GM23248 (cell line): ENCODE measurements around the gene IL4R. TPM values are rescaled to one million over a fixed set of nuclear protein-coding genes. Genes with fewer than 3 reads are reported as not detected.
A peak's percentile ranks its signal among the peaks of the same experiment; 100 is the strongest.

Experiments
- DNase-seq: peaks from one replicate; pipeline ENCODE4 v3.0.0-alpha.2; 2015
- H2AFZ ChIP-seq: fragments of 200-600 bp; sonication (generic); 2 replicates; pipeline ENCODE4 v1.6.1; 2016; ENCODE audit warnings: antibody characterized with exemption
- H3F3A ChIP-seq: fragments of 200-600 bp; sonication (generic); 2 replicates; pipeline ENCODE4 v1.6.1; 2016; ENCODE audit warnings: mild to moderate bottlenecking, antibody characterized with exemption, mixed run types; ENCODE audit not compliant: insufficient read depth
- H3K27ac ChIP-seq: fragments of 200-600 bp; sonication (generic); 2 replicates; pipeline ENCODE4 v1.5.1; 2016; ENCODE audit warnings: mild to moderate bottlenecking
- H3K27me3 ChIP-seq: fragments of 200-600 bp; sonication (generic); replicated peaks from 2 replicates; pipeline ENCODE4 v1.6.1; 2016; ENCODE audit warnings: mild to moderate bottlenecking; ENCODE audit not compliant: insufficient read depth
- H3K36me3 ChIP-seq: fragments of 200-600 bp; sonication (generic); 2 replicates; pipeline ENCODE4 v1.6.1; 2016; ENCODE audit warnings: low read depth, mild to moderate bottlenecking
- H3K4me1 ChIP-seq: fragments of 200-600 bp; sonication (generic); 2 replicates; pipeline ENCODE4 v1.6.1; 2016; ENCODE audit warnings: mild to moderate bottlenecking; ENCODE audit not compliant: insufficient read depth
- H3K4me2 ChIP-seq: fragments of 200-600 bp; sonication (generic); one replicate; pipeline ENCODE4 v1.6.1; 2016; ENCODE audit warnings: mild to moderate bottlenecking; ENCODE audit not compliant: unreplicated experiment
- H3K4me3 ChIP-seq: fragments of 200-600 bp; sonication (generic); 2 replicates; pipeline ENCODE4 v1.5.1; 2016; ENCODE audit warnings: mild to moderate bottlenecking
- H3K79me2 ChIP-seq: fragments of 200-600 bp; sonication (generic); 2 replicates; pipeline ENCODE4 v1.6.1; 2016; ENCODE audit warnings: mild to moderate bottlenecking; ENCODE audit not compliant: insufficient read depth
- H3K9ac ChIP-seq: fragments of 200-600 bp; sonication (generic); 2 replicates; pipeline ENCODE4 v1.6.1; 2016; ENCODE audit warnings: mild to moderate bottlenecking
- H3K9me2 ChIP-seq: fragments of 200-600 bp; sonication (generic); 2 replicates; pipeline ENCODE4 v1.6.1; 2016; ENCODE audit warnings: mixed run types, mild to moderate bottlenecking, moderate library complexity; ENCODE audit not compliant: insufficient read depth
- H3K9me3 ChIP-seq: fragments of 200-600 bp; sonication (generic); one replicate; pipeline ENCODE4 v1.6.1; 2017; ENCODE audit warnings: low read depth
- H4K20me1 ChIP-seq: fragments of 200-600 bp; sonication (generic); 2 replicates; pipeline ENCODE4 v1.6.0; 2016; ENCODE audit not compliant: insufficient read depth
- EZH2 ChIP-seq: fragments of 200-600 bp; sonication (generic); IDR thresholded peaks from 2 replicates; pipeline ENCODE4 v1.6.1; 2018; ENCODE audit warnings: antibody characterized with exemption, mild to moderate bottlenecking; ENCODE audit not compliant: insufficient read depth, poor library complexity, severe bottlenecking
- EZH2phosphoT487 ChIP-seq: fragments of 200-600 bp; sonication (generic); IDR thresholded peaks from 2 replicates; pipeline ENCODE4 v1.6.1; 2018; ENCODE audit warnings: antibody characterized with exemption, moderate library complexity, mild to moderate bottlenecking, low read depth; ENCODE audit not compliant: insufficient read depth
- WGBS, 2 experiments: methylation state at CpG; one replicate each; pipeline ENCODE4 v1.1.6; 2015 to 2017; ENCODE audit warnings: low lambda C conversion rate in 2 of 2, low coverage in 1 of 2; ENCODE audit errors: missing lambda C conversion rate in 2 of 2; 5-methylcytosine and 5-hydroxymethylcytosine counted together
- in situ Hi-C: fragments of 300-500 bp; cut with MboI; formaldehyde crosslinking; loops from 2 replicates; pipeline ENCODE4 v1.15.0; 2020
- polyA plus RNA-seq: library from polyadenylated mRNA; unstranded; fragments of >200 nt; fragmentation: Nextera tagmentation; extraction: Ambion mirVana; gene quantifications from 2 replicates; pipeline ENCODE4 v1.2.1, GENCODE V29; 2016
- total RNA-seq: library from RNA; depleted of rRNA; stranded (reverse); fragments of >200 nt; shearing (Covaris generic); gene quantifications from 2 replicates; pipeline ENCODE4 v1.2.3, GENCODE V29; 2014

IL4R gene
- total and polyA plus RNA-seq, 2 experiments from 2014 or later: 11.7 to 17.7 TPM

DNA sequence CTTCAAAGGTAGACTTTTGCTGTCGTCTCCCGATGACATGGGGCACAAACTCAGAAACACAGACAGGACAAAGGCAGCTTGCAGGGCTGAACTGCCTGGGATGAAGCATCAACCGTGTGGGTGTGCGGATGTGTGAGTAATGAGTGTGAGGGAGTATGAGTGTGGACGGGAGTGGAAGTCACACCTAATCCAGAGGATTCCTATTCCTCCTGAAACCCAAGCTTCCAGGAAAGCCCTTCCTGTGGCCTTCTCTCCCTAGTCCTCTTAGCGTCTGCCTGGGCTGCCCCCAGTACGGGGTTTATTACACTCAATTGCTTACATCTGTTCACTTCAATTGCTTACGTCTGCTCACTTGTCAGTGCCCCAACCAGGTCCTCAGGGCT lies 2.3 kb upstream of the IL4R start:
- Histone ChIP-seq H3K79me2 (peaks cover 21% of the 10 kb centered on the region), H2AFZ (no peak overlapping the region), H3K27me3 (no peaks in the 10 kb centered on the region), H3K36me3 (no peaks in the 10 kb centered on the region), H3K9me3 (no peaks in the 10 kb centered on the region), H3K9me2 (no peaks in the 10 kb centered on the region), H3K4me1 (peaks cover 22% of the 10 kb centered on the region), H4K20me1 (no peaks in the 10 kb centered on the region), H3K27ac (no peak overlapping the region), H3F3A (peaks cover 29% of the 10 kb centered on the region), H3K4me3 (no peak overlapping the region), H3K9ac (no peak overlapping the region), H3K4me2 (no peak overlapping the region)
- no peak for TF ChIP-seq EZH2phosphoT487
- no peak for TF ChIP-seq EZH2
- in situ Hi-C loops: no loop called here
- 56 to 62% methylated on average over 8 of the region's 8 CpGs for WGBS, 2 experiments
- DNase-seq: peak; percentile 57

DNA sequence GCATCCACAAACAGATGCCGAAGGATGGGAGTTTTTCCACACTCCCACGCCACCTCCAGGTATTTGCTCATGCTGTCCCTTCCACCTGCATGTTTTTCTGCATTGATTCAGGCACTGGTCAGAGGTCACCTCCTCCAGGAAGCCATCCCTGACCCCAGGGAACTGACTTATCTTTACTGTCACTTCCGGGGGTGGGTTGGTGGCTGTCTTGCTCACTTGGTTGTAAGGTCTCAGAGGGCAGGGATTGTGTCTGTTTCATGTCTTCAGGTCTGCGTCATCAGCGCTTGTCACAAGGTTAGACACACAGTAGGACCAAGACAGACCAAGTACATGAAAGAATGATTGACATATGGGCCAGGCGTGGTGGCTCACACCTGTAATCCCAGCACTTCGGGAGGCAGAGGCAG lies 1.9 kb upstream of the IL4R start:
- H3K27me3 ChIP-seq: no peaks in the 10 kb centered on the region
- peaks cover 25% of the 10 kb centered on the region for H3K79me2 ChIP-seq
- in situ Hi-C loops: no loop called here
- H4K20me1 ChIP-seq: no peaks in the 10 kb centered on the region
- no peak for DNase-seq
- 84 to 86% methylated on average over 7 of the region's 7 CpGs for WGBS, 2 experiments
- no peaks in the 10 kb centered on the region for H3K36me3 ChIP-seq
- no peaks in the 10 kb centered on the region for H3K9me2 ChIP-seq
- H3K27ac ChIP-seq: no peak overlapping the region
- no peak overlapping the region for H3K4me2 ChIP-seq
- H3K9me3 ChIP-seq: no peaks in the 10 kb centered on the region
- no peak overlapping the region for H3K4me3 ChIP-seq
- TF ChIP-seq EZH2: no peak
- no peak for TF ChIP-seq EZH2phosphoT487
- peaks cover 33% of the 10 kb centered on the region for H3F3A ChIP-seq
- H2AFZ ChIP-seq: no peak overlapping the region
- H3K4me1 ChIP-seq: peaks cover 24% of the 10 kb centered on the region
- H3K9ac ChIP-seq: no peak overlapping the region

DNA sequence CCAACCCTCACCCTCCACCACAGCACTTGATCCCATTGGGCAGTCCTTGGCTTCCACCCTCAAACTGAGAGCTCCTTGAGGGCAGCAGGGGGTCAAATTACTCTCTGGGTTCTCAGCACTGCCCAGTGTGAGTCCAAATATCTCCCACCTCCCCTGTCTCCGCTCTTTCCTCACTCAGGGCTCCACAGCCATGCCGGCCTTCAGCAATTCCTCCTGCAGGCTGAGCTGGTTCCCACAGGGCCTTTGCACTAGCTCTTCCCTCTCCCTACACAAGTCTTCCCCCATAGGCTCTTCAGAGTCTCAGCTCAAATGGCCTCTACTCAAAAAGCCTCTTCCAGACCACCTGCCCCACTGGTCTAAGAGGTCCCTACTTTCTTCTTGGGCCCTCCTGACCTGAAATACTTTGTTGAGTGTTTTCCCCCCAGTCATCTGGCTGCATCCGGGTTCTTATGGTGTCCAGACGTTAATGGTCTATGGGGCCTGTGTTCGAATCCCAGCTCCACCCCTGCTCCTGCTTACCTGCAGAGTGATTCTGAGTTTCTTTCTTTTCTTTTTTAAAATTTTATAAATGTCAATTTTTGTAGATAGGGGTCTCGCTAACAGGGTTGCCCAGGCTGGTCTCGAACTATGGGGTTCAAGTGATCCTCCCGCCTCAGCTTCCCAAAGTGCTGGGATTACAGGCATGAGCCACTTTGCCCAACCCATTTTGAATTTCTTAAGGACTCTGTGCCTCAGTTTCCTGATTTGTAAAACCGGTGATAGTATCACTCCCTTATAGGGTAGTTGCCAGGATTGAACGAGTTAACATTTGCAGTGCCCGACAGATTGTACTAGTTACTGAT lies 973 bp upstream of the IL4R start:
- Histone ChIP-seq H3K9me2 (no peaks in the 10 kb centered on the region), H3K9ac (peak overlapping the region; percentile 100), H3K4me2 (peak overlapping the region; percentile 75), H4K20me1 (no peaks in the 10 kb centered on the region), H3K27ac (peak overlapping the region; percentile 91), H3K27me3 (no peaks in the 10 kb centered on the region), H3K4me1 (peaks cover 24% of the 10 kb centered on the region), H3K4me3 (peak overlapping the region; percentile 96), H3K36me3 (no peaks in the 10 kb centered on the region), H2AFZ (peak overlapping the region; percentile 89), H3K79me2 (peaks cover 34% of the 10 kb centered on the region), H3F3A (peaks cover 36% of the 10 kb centered on the region), H3K9me3 (no peaks in the 10 kb centered on the region)
- in situ Hi-C loops: no loop called here
- DNase-seq: no peak
- 63 to 66% methylated on average over 11 of the region's 11 CpGs for WGBS, 2 experiments
- TF ChIP-seq EZH2 (no peak), EZH2phosphoT487 (no peak)

DNA sequence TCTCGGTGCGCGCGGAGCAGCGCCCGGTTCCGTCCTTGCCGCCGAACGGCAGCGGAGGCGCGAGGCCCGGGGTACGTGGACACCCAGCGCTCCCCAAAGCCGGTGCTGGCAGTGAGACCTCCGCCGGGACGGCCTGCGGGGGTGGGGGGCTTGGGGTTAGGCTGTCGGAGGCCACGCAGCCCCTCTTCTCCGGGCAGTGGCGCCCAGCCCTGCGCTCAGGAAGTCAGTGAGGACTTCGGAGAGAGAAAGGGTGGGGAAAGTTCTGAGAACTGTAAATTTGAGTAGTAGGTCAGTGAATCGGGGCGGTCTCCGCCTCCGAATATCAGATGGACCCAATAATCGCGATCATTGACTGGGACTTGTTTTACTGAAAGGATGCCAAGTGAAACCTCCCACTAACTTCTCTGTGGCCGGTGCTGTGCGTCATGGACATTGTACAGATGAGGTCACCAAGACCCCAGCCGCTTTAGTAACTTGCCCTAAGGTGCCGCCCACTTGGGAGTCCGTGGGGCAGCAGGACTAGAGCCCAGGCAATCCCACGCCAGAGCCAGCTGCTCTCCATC lies 468 bp downstream of the IL4R start:
- Histone ChIP-seq H3K9ac (peak overlapping the region; percentile 100), H3K79me2 (peaks cover 49% of the 10 kb centered on the region)
- 1 to 3% methylated on average over 38 to 39 of the region's 39 CpGs for WGBS, 2 experiments

More for the DNA sequence above, 468 bp downstream of the IL4R start:
- Histone ChIP-seq H2AFZ (peak overlapping the region; percentile 89), H4K20me1 (no peaks in the 10 kb centered on the region), H3K27ac (peak overlapping the region; percentile 91), H3K9me2 (no peaks in the 10 kb centered on the region), H3K4me1 (peaks cover 24% of the 10 kb centered on the region), H3K36me3 (no peaks in the 10 kb centered on the region), H3K27me3 (no peaks in the 10 kb centered on the region), H3K4me3 (peak overlapping the region; percentile 96), H3F3A (peaks cover 36% of the 10 kb centered on the region), H3K9me3 (no peaks in the 10 kb centered on the region), H3K4me2 (peak overlapping the region; percentile 75)
- in situ Hi-C loops: no loop called here
- peak; percentile 96 for DNase-seq
- TF ChIP-seq EZH2 (no peak), EZH2phosphoT487 (no peak)
